Mesendoderm (in vitro differentiated cells): ENCODE data around the gene WDR55.

Experiments
- DNase-seq: peaks from one replicate; pipeline ENCODE4 v3.0.0; 2013
- H2AK5ac ChIP-seq: 2 replicates; pipeline ENCODE4 v1.6.1; 2013; ENCODE audit warnings: low read length, inconsistent platforms
- H2BK120ac ChIP-seq: 2 replicates; pipeline ENCODE4 v1.6.1; 2013; ENCODE audit warnings: low read depth, mild to moderate bottlenecking, low read length, moderate library complexity, mixed read lengths
- H2BK15ac ChIP-seq: replicated peaks from 2 replicates; pipeline ENCODE4 v1.6.1; 2013; ENCODE audit warnings: low read depth, mild to moderate bottlenecking, moderate library complexity
- H2BK5ac ChIP-seq: 2 replicates; pipeline ENCODE4 v1.6.1; 2013; ENCODE audit warnings: low read length, inconsistent platforms
- H3K18ac ChIP-seq: 2 replicates; pipeline ENCODE4 v1.6.1; 2013; ENCODE audit warnings: mild to moderate bottlenecking, low read length, mixed read lengths
- H3K23ac ChIP-seq: one replicate; pipeline ENCODE4 v1.6.1; 2013; ENCODE audit warnings: low read length
- H3K27ac ChIP-seq: 2 replicates; pipeline ENCODE4 v1.5.1; 2013; ENCODE audit warnings: low read depth, mild to moderate bottlenecking, inconsistent platforms, low read length, moderate library complexity
- H3K27me3 ChIP-seq: 2 replicates; pipeline ENCODE4 v1.6.1; 2013; ENCODE audit warnings: low read length, control low read depth, mild to moderate bottlenecking, inconsistent platforms; ENCODE audit not compliant: insufficient read depth, poor library complexity
- H3K36me3 ChIP-seq: 2 replicates; pipeline ENCODE4 v1.6.1; 2013; ENCODE audit warnings: low read length, inconsistent platforms; ENCODE audit not compliant: control insufficient read depth, insufficient read depth
- H3K4ac ChIP-seq: one replicate; pipeline ENCODE4 v1.6.1; 2013; ENCODE audit warnings: low read depth, mild to moderate bottlenecking, low read length, moderate library complexity
- H3K4me1 ChIP-seq: 2 replicates; pipeline ENCODE4 v1.6.1; 2013; ENCODE audit warnings: low read depth, low read length, inconsistent platforms; ENCODE audit not compliant: control insufficient read depth
- H3K4me2 ChIP-seq: 2 replicates; pipeline ENCODE4 v1.6.1; 2013; ENCODE audit warnings: low read length
- H3K4me3 ChIP-seq: 2 replicates; pipeline ENCODE4 v1.5.1; 2013; ENCODE audit warnings: mild to moderate bottlenecking, low read length
- H3K56ac ChIP-seq: one replicate; pipeline ENCODE4 v1.6.1; 2013; ENCODE audit warnings: low read length
- H3K79me1 ChIP-seq: 2 replicates; pipeline ENCODE4 v1.6.1; 2013; ENCODE audit warnings: low read length, inconsistent platforms
- H3K79me2 ChIP-seq: 2 replicates; pipeline ENCODE4 v1.6.1; 2013; ENCODE audit warnings: mild to moderate bottlenecking, low read length; ENCODE audit not compliant: control insufficient read depth, insufficient read depth
- H3K9ac ChIP-seq: 2 replicates; pipeline ENCODE4 v1.6.1; 2013; ENCODE audit warnings: low read length, inconsistent platforms
- H4K5ac ChIP-seq: one replicate; pipeline ENCODE4 v1.6.1; 2013; ENCODE audit warnings: low read length
- H4K8ac ChIP-seq: one replicate; pipeline ENCODE4 v1.6.1; 2013; ENCODE audit warnings: low read depth, mild to moderate bottlenecking, control low read depth, low read length, moderate library complexity
- WGBS: extraction: QIAGEN DNeasy Blood & Tissue Kit; methylation state at CpG from one replicate; pipeline ENCODE4 v1.1.7; 2013; ENCODE audit warnings: low lambda C conversion rate, missing lambda C conversion rate; ENCODE audit not compliant: insufficient coverage; ENCODE audit errors: extremely low coverage; 5-methylcytosine and 5-hydroxymethylcytosine counted together

Gene WDR55

GRCh38 chr5:140633021-140633471 lies 31.7 kb upstream of the WDR55 start, which contains the start of gene CD14:
TSS of gene CD14 (minus strand) at chr5:140633175. CDS start at chr5:140633071, 104 bp downstream.
- Histone ChIP-seq H2BK15ac (no peak within 1 kb of the TSS), H4K5ac (no peak within 1 kb of the TSS), H3K4ac (no peak within 1 kb of the TSS), H3K18ac (no peak within 1 kb of the TSS), H3K9ac (no peak within 1 kb of the TSS), H4K8ac (no peak within 1 kb of the TSS), H2BK120ac (no peak within 1 kb of the TSS), H3K23ac (no peak within 1 kb of the TSS), H3K27me3 (no peaks in the 10 kb centered on the region), H3K79me2 (no peaks in the 10 kb centered on the region), H2BK5ac (no peak within 1 kb of the TSS), H3K27ac (no peak within 1 kb of the TSS), H3K36me3 (no peaks in the 10 kb centered on the region), H3K4me3 (no peak within 1 kb of the TSS), H3K4me2 (no peak within 1 kb of the TSS), H3K4me1 (no peaks in the 10 kb centered on the region), H3K79me1 (no peaks in the 10 kb centered on the region), H2AK5ac (no peak within 1 kb of the TSS), H3K56ac (no peak within 1 kb of the TSS)
- DNase-seq: no peak
- WGBS: no CpG with 5 or more reads among the region's 16 CpGs

- no peak for DNase-seq
- H2BK5ac ChIP-seq: no peak overlapping the region
- H3K36me3 ChIP-seq: no peaks in the 10 kb centered on the region
- no peaks in the 10 kb centered on the region for H3K79me2 ChIP-seq
- H4K8ac ChIP-seq: no peak overlapping the region
- no peak overlapping the region for H3K4ac ChIP-seq
- no peak overlapping the region for H3K4me2 ChIP-seq
- H3K18ac ChIP-seq: no peak overlapping the region
- no peak overlapping the region for H3K4me3 ChIP-seq
- H2BK15ac ChIP-seq: no peak overlapping the region
- H3K79me1 ChIP-seq: no peaks in the 10 kb centered on the region
- H3K23ac ChIP-seq: no peak overlapping the region
- H2BK120ac ChIP-seq: no peak overlapping the region
- no peaks in the 10 kb centered on the region for H3K4me1 ChIP-seq
- H3K56ac ChIP-seq: no peak overlapping the region
- H4K5ac ChIP-seq: no peak overlapping the region
- WGBS: no CpG with 5 or more reads among the region's 2 CpGs
- H2AK5ac ChIP-seq: no peak overlapping the region
- H3K9ac ChIP-seq: no peak overlapping the region
- H3K27me3 ChIP-seq: no peaks in the 10 kb centered on the region
- H3K27ac ChIP-seq: no peak overlapping the region
Measured at GRCh38 chr5:140633501-140633900, 31.2 kb upstream of the WDR55 start.

DNA sequence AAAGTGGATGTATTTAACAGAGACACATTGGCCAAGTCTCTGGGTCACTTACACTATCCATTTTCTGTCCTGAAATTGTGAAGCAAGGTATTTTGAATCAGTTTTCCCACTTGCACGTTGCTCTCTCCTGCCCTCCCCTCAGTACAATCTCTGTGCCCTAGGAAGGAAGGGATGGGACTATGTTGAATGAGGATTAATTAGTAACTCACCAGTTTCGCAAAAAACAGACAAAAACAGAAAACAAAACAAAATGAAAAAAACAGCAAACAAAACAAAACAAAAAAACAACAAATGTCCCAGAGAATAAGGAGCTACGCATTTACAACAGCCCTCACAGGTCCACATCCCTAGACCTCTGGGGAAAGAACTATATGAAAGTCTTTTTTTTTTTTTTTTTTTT lies 30.6 kb upstream of the WDR55 start:
- Histone ChIP-seq H3K79me1 (no peaks in the 10 kb centered on the region), H2BK5ac (no peak overlapping the region), H2BK120ac (no peak overlapping the region), H3K18ac (no peak overlapping the region), H2AK5ac (no peak overlapping the region), H3K56ac (no peak overlapping the region), H3K27ac (no peak overlapping the region), H2BK15ac (no peak overlapping the region), H3K4me3 (no peak overlapping the region), H3K23ac (no peak overlapping the region), H4K5ac (no peak overlapping the region), H3K4ac (no peak overlapping the region), H4K8ac (no peak overlapping the region), H3K4me2 (no peak overlapping the region), H3K36me3 (no peaks in the 10 kb centered on the region), H3K79me2 (no peaks in the 10 kb centered on the region), H3K27me3 (no peaks in the 10 kb centered on the region), H3K4me1 (no peaks in the 10 kb centered on the region), H3K9ac (no peak overlapping the region)
- WGBS: no CpG with 5 or more reads among the region's 3 CpGs
- DNase-seq: no peak

DNA sequence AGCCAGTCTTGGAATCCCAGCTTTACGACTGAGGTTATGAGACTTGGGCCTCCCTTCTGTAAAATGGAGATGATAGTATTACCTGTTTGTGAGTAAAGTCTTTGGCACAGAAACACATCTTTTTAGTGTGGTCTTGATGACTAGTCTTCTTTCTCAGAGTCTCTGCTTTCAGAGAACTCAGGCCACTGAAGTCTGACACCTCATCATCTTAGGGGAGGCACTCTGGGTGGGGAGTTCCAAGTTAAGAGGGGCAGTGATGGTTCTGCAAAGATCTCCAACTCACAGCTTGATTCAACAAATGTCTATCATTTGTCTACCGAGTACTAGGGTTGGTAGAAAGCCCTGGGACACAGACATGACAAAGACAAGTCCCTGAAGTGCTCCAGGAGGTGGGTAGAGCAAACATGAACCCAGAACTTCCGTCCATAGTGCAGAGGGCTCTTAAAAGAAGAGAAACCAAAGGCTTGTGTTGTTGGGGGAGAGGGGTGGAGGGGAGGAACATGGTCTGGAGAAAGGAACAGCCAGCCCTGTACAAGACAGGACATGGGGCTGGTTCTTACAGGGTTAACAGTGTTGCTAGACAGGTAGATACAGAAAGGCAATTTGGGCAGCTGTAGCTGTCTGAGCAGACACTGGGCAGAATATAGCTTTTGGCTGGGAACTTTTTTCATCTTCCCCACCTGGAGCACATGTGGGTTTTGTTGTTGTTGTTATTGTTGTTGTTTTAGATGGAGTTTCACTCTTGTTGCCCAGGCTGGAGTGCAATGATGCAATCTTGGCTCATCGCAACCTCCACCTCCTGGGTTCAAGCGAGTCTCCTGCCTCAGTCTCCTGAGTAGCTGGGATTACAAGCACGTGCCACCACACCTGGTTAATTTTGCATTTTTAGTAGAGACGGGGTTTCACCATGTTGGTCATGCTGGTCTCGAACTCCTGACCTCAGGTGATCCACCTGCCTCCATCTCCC lies 29.1 kb upstream of the WDR55 start:
- Histone ChIP-seq H2BK120ac (no peak overlapping the region), H3K23ac (no peak overlapping the region), H3K4ac (no peak overlapping the region), H3K4me2 (no peak overlapping the region), H3K9ac (no peak overlapping the region), H3K4me1 (no peaks in the 10 kb centered on the region), H2BK15ac (no peak overlapping the region), H3K56ac (no peak overlapping the region), H2BK5ac (no peak overlapping the region), H2AK5ac (no peak overlapping the region), H3K79me1 (peaks cover 3% of the 10 kb centered on the region), H3K79me2 (peaks cover 4% of the 10 kb centered on the region), H4K5ac (no peak overlapping the region), H3K36me3 (no peaks in the 10 kb centered on the region), H3K4me3 (no peak overlapping the region), H3K27me3 (no peaks in the 10 kb centered on the region), H3K27ac (no peak overlapping the region), H3K18ac (no peak overlapping the region), H4K8ac (no peak overlapping the region)
- DNase-seq: no peak
- WGBS: no CpG with 5 or more reads among the region's 8 CpGs

DNA sequence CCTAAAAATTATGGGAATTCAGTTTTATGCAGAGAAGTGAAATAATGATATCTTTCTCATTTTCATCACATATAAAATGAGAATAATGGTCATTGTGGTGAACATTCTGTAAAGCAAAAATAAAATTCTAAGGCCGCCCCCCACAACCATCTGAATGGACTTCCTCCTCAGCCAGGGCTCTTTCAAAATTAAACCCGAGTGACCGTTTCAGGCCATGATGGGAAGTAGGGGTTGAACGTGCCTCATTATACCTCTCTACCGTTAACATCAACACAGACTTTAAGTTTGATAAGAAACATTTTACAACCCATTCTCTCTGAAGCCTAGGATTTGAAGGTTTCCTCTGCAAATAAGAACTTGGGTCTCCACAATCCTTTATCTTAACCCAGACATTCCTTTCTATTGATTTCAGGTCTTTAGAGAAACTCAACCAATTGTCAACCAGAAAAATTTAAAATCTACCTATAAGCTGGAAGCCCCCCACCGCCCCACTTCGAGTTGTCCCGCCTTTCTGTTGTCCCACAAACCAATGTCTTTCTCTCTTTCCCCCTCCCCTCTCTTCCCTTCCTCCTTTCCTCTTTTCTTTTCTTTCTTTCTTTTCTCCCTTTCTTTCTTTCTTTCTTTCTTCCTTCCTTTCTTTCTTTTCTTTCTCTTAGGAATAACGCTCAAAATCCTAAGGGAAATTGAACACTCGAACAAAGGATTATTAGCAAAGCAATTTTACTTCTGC lies 27.2 kb upstream of the WDR55 start:
- Histone ChIP-seq H3K4me1 (no peaks in the 10 kb centered on the region), H3K9ac (no peak overlapping the region), H3K56ac (no peak overlapping the region), H3K18ac (no peak overlapping the region), H2BK15ac (no peak overlapping the region), H3K4me2 (no peak overlapping the region), H4K8ac (no peak overlapping the region), H3K27me3 (no peaks in the 10 kb centered on the region), H3K79me2 (peaks cover 4% of the 10 kb centered on the region), H4K5ac (no peak overlapping the region), H3K4me3 (no peak overlapping the region), H2BK120ac (no peak overlapping the region), H3K36me3 (no peaks in the 10 kb centered on the region), H3K4ac (no peak overlapping the region), H3K23ac (no peak overlapping the region), H3K79me1 (peaks cover 5% of the 10 kb centered on the region), H2AK5ac (no peak overlapping the region), H3K27ac (no peak overlapping the region), H2BK5ac (no peak overlapping the region)
- DNase-seq: no peak
- no CpG with 5 or more reads among the region's 10 CpGs for WGBS
